ENCODE data around the gene TSPO.

Gene TSPO

GRCh38 chr22:43162412-43163150, 11.2 kb downstream of the TSPO start:
- H3K27ac ChIP-seq (ENCODE audit: poor library complexity, severe bottlenecking), result no peak overlapping the region
- no peak for ATAC-seq (ENCODE audit: low read depth)
- no peaks in the 10 kb centered on the region for H3K27me3 ChIP-seq (ENCODE audit: insufficient read depth, poor library complexity, severe bottlenecking)
- H3K4me1 ChIP-seq (ENCODE audit: insufficient read depth, poor library complexity, severe bottlenecking), result peaks cover 2% of the 10 kb centered on the region
- H3K36me3 ChIP-seq (ENCODE audit: low read depth), result peaks cover 35% of the 10 kb centered on the region
- no peak overlapping the region for H3K4me3 ChIP-seq (ENCODE audit: severe bottlenecking)
- TF ChIP-seq, protein P1, sequence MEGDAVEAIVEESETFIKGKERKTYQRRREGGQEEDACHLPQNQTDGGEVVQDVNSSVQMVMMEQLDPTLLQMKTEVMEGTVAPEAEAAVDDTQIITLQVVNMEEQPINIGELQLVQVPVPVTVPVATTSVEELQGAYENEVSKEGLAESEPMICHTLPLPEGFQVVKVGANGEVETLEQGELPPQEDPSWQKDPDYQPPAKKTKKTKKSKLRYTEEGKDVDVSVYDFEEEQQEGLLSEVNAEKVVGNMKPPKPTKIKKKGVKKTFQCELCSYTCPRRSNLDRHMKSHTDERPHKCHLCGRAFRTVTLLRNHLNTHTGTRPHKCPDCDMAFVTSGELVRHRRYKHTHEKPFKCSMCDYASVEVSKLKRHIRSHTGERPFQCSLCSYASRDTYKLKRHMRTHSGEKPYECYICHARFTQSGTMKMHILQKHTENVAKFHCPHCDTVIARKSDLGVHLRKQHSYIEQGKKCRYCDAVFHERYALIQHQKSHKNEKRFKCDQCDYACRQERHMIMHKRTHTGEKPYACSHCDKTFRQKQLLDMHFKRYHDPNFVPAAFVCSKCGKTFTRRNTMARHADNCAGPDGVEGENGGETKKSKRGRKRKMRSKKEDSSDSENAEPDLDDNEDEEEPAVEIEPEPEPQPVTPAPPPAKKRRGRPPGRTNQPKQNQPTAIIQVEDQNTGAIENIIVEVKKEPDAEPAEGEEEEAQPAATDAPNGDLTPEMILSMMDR (IDR thresholded peaks at IDR 0.05; ENCODE audit: poor library complexity, severe bottlenecking), result no peak
- H3K9me3 ChIP-seq (ENCODE audit: severe bottlenecking), result no peaks in the 10 kb centered on the region
- DNase-seq (ENCODE audit: low spot score), result peak; percentile 59

DNA sequence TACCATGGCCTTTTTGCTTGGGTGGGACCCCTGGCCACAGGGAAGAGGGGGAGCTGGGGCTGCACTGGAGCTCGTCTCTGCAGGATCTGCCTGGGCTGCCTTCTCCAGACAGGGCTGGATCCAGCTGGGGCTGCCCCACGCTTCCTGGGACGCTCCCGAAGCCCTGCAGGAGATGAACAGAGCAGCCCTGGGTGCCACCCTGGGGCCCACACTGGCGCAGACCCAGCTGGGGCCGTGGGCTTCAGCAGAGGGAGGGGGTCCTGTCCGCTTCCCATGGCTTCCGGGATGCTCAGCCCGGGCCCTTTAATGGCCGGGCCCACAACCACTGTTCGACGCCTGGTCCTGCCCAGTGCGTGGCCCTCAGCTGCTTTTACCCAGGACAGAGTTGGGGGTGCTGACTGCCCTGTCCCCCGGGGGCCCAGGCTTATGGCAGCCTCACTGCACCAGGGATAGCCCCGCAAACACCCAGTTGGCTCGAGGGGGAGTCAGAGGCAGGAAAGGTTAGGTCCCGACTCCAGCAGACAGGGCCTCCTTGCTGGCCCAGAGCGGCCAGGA, 12.0 kb downstream of the TSPO start:
- H3K27me3 ChIP-seq (ENCODE audit: insufficient read depth, poor library complexity, severe bottlenecking), result no peaks in the 10 kb centered on the region
- ATAC-seq (ENCODE audit: low read depth), result peak; percentile 1; the same call in 2 of the 3 replicates
- DNase-seq (ENCODE audit: low spot score), result no peak
- H3K4me1 ChIP-seq (ENCODE audit: insufficient read depth, poor library complexity, severe bottlenecking), result peaks cover 2% of the 10 kb centered on the region
- TF ChIP-seq, protein P1 (IDR thresholded peaks at IDR 0.05; ENCODE audit: poor library complexity, severe bottlenecking), result no peak
- H3K9me3 ChIP-seq (ENCODE audit: severe bottlenecking), result no peaks in the 10 kb centered on the region
- peak overlapping the region; percentile 8 for H3K27ac ChIP-seq (ENCODE audit: poor library complexity, severe bottlenecking)
- no peak overlapping the region for H3K4me3 ChIP-seq (ENCODE audit: severe bottlenecking)
- H3K36me3 ChIP-seq (ENCODE audit: low read depth), result peaks cover 35% of the 10 kb centered on the region

- Histone ChIP-seq H3K27ac (ENCODE audit: poor library complexity, severe bottlenecking) (no peak overlapping the region), H3K9me3 (ENCODE audit: severe bottlenecking) (no peaks in the 10 kb centered on the region), H3K27me3 (ENCODE audit: insufficient read depth, poor library complexity, severe bottlenecking) (no peaks in the 10 kb centered on the region), H3K36me3 (ENCODE audit: low read depth) (peaks cover 29% of the 10 kb centered on the region), H3K4me1 (ENCODE audit: insufficient read depth, poor library complexity, severe bottlenecking) (peaks cover 2% of the 10 kb centered on the region), H3K4me3 (ENCODE audit: severe bottlenecking) (no peak overlapping the region)
- no peak; the same call in 1 of the 3 replicates for ATAC-seq (ENCODE audit: low read depth)
- no peak for DNase-seq (ENCODE audit: low spot score)
- TF ChIP-seq, protein P1 (IDR thresholded peaks at IDR 0.05; ENCODE audit: poor library complexity, severe bottlenecking), result no peak
Measured at GRCh38 chr22:43164636-43165035, 13.3 kb downstream of the TSPO start.

GRCh38 chr22:43166132-43166930, 15.0 kb downstream of the TSPO start:
- DNase-seq (ENCODE audit: low spot score) (no peak), ATAC-seq (ENCODE audit: low read depth) (no peak)
- peaks cover 2% of the 10 kb centered on the region for H3K4me1 ChIP-seq (ENCODE audit: insufficient read depth, poor library complexity, severe bottlenecking)
- H3K27ac ChIP-seq (ENCODE audit: poor library complexity, severe bottlenecking), result no peak overlapping the region
- H3K4me3 ChIP-seq (ENCODE audit: severe bottlenecking), result no peak overlapping the region
- TF ChIP-seq, protein P1 (IDR thresholded peaks at IDR 0.05; ENCODE audit: poor library complexity, severe bottlenecking), result no peak
- H3K36me3 ChIP-seq (ENCODE audit: low read depth), result peaks cover 33% of the 10 kb centered on the region
- no peaks in the 10 kb centered on the region for H3K27me3 ChIP-seq (ENCODE audit: insufficient read depth, poor library complexity, severe bottlenecking)
- no peaks in the 10 kb centered on the region for H3K9me3 ChIP-seq (ENCODE audit: severe bottlenecking)
